Measurements from ENCODE around the gene ENAH. TPM values are rescaled to one million over a fixed set of nuclear protein-coding genes. Genes with fewer than 3 reads are reported as not detected.

Gene ENAH
- total RNA-seq, 1 donor from 2014 or later = 50.0 TPM

DNA sequence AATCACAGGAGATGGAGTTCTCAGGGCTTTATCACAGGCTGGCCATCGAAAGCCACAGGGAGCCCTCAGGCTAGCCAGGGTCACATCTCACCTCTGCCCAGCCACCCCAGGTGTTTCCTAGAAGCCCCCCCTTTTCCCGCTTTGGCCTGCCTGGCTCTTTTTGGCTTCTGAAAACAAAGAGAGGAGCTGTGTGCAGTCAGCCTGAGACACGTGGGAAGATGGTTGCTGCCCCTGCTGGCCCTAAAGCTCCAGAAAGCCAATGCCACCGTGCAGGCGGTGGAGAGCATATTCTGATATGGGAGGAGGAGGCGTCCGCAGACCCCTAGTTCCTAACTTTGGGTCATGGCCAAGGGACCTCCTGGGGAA lies 206.3 kb downstream of the ENAH start:
- no peak overlapping the region for H3K4me3 ChIP-seq (ENCODE audit: low read depth, low read length)
- no peaks in the 10 kb centered on the region for H3K36me3 ChIP-seq (ENCODE audit: control insufficient read depth, insufficient read depth, low read length)
- TF ChIP-seq, protein P1, sequence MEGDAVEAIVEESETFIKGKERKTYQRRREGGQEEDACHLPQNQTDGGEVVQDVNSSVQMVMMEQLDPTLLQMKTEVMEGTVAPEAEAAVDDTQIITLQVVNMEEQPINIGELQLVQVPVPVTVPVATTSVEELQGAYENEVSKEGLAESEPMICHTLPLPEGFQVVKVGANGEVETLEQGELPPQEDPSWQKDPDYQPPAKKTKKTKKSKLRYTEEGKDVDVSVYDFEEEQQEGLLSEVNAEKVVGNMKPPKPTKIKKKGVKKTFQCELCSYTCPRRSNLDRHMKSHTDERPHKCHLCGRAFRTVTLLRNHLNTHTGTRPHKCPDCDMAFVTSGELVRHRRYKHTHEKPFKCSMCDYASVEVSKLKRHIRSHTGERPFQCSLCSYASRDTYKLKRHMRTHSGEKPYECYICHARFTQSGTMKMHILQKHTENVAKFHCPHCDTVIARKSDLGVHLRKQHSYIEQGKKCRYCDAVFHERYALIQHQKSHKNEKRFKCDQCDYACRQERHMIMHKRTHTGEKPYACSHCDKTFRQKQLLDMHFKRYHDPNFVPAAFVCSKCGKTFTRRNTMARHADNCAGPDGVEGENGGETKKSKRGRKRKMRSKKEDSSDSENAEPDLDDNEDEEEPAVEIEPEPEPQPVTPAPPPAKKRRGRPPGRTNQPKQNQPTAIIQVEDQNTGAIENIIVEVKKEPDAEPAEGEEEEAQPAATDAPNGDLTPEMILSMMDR (IDR thresholded peaks at IDR 0.05; ENCODE audit: insufficient read depth, low read length, severe bottlenecking) = no peak
- DNase-seq (ENCODE audit: low read depth) (no peak), FAIRE-seq (no peak)
- H3K27me3 ChIP-seq (ENCODE audit: control insufficient read depth, insufficient read depth, low read length) = peaks cover 5% of the 10 kb centered on the region

DNA sequence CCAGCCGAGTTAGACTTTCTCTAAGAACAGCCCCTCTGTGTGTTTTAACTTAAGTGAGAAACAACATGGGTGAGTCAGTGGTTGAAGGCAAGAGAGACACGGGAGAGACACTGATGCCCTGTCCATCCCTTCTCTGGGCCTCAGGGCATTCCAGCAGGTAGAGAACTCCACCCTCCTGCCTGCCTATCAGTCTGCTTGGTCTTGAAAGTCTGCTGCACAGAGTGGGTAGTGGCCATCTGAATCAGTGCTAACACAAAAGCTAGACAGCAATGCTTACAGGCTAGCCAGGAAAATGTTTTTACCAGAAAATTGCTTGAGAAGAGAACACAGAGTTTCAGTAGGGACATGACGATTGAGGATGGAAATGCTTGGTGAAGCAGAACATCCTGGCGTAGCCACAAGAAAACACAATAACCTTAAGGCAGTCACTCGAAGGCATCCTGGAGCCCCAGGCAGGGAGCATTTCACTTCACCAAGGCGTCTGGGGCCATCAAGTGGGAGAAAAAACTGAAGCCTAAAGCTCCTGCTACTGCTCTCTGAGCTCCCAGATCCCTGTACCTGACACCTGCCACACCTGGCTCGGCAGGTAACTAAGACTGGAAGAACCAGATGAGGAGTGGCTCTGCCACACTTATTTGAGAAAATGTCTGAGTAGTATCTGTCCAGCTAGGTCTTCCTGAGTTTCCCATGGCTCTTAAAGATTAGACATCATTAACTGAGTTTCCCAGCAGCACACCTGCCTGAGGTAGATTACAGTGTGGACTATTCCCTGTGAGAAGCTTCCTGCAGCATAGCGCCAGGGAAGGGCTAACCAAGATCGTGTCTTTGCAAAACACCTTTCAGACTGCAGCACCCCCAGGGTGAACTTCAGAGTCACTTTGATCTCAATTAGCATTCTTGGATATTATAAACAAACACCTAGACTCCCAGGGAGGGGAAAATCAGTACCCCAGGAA lies 207.0 kb downstream of the ENAH start:
- Histone ChIP-seq H3K36me3 (ENCODE audit: control insufficient read depth, insufficient read depth, low read length) (no peaks in the 10 kb centered on the region), H3K4me3 (ENCODE audit: low read depth, low read length) (no peak overlapping the region), H3K27me3 (ENCODE audit: control insufficient read depth, insufficient read depth, low read length) (peaks cover 5% of the 10 kb centered on the region)
- TF ChIP-seq, protein P1 (IDR thresholded peaks at IDR 0.05; ENCODE audit: insufficient read depth, low read length, severe bottlenecking) = no peak
- DNase-seq (ENCODE audit: low read depth) (no peak), FAIRE-seq (no peak)

DNA sequence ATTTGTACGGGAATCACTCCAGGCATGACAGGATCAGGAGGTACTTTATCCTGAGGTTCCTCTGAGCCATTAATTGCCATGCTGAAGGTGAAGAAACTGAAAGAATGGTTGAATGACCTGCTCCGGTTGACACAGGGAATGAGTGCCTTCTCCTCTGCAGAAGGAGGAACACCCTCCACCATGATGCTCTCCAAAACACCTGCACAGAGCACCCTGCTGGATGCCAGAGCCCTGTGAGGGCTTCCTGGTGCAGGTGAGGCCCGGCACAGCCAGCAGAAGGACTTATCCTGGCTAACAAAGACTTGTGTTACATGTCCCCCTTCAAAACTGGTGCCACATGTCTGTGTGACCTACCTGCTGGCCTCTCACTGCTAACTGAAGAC lies 210.8 kb downstream of the ENAH start:
- DNase-seq (ENCODE audit: low read depth) (no peak), FAIRE-seq (no peak)
- Histone ChIP-seq H3K4me3 (ENCODE audit: low read depth, low read length) (no peak overlapping the region), H3K36me3 (ENCODE audit: control insufficient read depth, insufficient read depth, low read length) (no peaks in the 10 kb centered on the region), H3K27me3 (ENCODE audit: control insufficient read depth, insufficient read depth, low read length) (no peaks in the 10 kb centered on the region)
- TF ChIP-seq, protein P1 (IDR thresholded peaks at IDR 0.05; ENCODE audit: insufficient read depth, low read length, severe bottlenecking) = no peak

DNA sequence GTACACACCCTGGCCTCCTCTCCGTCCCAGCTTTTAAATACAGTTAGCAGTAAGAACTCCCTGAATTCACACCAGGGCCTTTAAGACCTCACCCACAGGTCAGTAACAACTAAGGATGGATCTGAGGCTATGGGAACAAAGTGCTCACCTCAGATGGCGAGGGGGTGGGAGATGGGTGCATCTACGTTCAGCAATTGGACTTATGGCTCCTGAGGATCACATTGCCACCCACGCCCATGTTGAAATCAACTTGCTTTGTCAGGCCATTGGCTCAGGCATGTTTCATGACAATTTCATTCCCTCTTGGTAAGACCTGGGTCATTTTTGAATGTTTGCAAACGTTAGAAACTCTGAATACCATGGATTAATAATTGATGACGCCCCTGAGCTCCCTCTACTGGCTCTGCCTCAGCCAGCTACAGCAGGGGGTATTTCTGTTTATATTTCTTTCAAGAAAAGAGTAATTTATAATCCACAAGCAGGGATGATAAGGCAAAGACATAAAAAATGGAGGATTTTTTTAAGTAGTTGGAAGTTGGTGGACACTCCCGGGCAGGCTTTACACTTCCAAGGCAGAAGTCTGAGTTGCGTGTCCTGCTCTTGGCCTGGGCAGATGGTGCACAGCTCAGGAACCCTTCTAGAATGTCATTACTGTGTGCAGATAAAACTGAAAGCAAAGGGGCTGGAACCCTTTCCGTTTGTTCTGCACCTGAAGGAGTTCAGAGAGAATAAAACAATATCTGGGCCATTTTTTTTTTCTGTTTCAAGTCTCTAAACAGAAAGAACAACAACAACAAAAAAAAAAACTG lies 211.4 kb downstream of the ENAH start:
- Histone ChIP-seq H3K4me3 (ENCODE audit: low read depth, low read length) (no peak overlapping the region), H3K27me3 (ENCODE audit: control insufficient read depth, insufficient read depth, low read length) (peaks cover 2% of the 10 kb centered on the region), H3K36me3 (ENCODE audit: control insufficient read depth, insufficient read depth, low read length) (no peaks in the 10 kb centered on the region)
- TF ChIP-seq, protein P1 (IDR thresholded peaks at IDR 0.05; ENCODE audit: insufficient read depth, low read length, severe bottlenecking) = peak; percentile 15
- DNase-seq (ENCODE audit: low read depth) (peak; percentile 68), FAIRE-seq (no peak)

DNA sequence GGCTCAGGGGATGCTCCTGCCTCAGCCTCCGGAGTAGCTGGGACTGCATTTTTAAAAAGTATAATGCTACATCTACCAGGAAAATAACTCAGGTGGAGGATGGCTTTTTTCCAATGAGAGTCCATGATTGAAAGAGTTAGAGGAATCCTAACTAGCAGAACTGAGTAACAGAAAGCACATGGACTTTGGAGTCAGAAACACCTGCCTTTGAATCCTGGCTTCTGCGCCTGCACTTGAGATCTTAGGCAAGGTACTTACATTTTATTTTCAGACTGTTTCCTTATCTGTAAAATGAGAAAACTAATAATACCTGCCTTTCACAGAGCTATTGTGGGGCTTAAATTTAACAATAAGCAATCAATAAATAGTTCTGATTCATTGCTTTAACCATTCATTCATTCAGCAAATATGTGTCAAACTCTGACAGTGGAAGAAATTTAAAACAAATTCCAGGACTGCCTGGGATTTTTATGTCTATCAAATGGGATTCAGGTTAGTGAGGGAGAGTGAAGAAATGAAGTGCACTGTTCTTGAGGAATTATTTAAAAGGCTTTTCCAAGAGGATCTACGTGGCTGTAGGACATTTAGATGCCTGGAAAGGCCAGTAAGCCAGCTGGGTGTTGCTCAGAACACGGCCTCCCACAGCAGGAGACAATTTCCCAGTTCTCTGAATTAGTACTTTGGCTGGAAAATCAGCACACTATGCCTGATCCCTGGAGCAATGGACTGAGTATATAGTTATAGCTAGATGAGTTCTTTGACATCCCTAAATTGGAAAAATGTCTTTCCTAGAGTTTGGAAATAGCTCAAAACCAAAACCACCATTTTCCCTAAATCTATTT lies 212.3 kb downstream of the ENAH start:
- DNase-seq (ENCODE audit: low read depth) = no peak
- H3K36me3 ChIP-seq (ENCODE audit: control insufficient read depth, insufficient read depth, low read length) = no peaks in the 10 kb centered on the region
- FAIRE-seq = no peak
- H3K4me3 ChIP-seq (ENCODE audit: low read depth, low read length) = no peak overlapping the region
- TF ChIP-seq, protein P1 (IDR thresholded peaks at IDR 0.05; ENCODE audit: insufficient read depth, low read length, severe bottlenecking) = no peak
- H3K27me3 ChIP-seq (ENCODE audit: control insufficient read depth, insufficient read depth, low read length) = peaks cover 2% of the 10 kb centered on the region

All from bronchial epithelial cell (primary cell).